Subcutaneous adipose tissue (tissue), 4 donors: ENCODE data around the gene KCNK3. TPM values are rescaled to one million over a fixed set of nuclear protein-coding genes. Genes with fewer than 3 reads are reported as not detected.

Experiments
- small RNA-seq: library from RNA; depleted of rRNA; stranded (forward); fragments of <200 nt; gene quantifications from one replicate; pipeline ENCODE3, GENCODE V24; 2016
- total RNA-seq, 4 donors: library from RNA; depleted of rRNA; stranded (reverse); fragments of >200 nt; gene quantifications; one replicate each; pipeline ENCODE4 v1.1.0, GENCODE V29; 2016
- TF ChIP-seq, protein P1 (sequence below): fragments of 450-650 bp; IDR thresholded peaks from one replicate; pipeline ENCODE4 v1.5.1; 2016; ENCODE audit warnings: low read depth, mild to moderate bottlenecking, control low read depth, antibody characterized with exemption, moderate library complexity

Gene KCNK3
- total RNA-seq, 4 donors from 2014 or later, result 1.8 to 5.7 (median 4.5) TPM

DNA sequence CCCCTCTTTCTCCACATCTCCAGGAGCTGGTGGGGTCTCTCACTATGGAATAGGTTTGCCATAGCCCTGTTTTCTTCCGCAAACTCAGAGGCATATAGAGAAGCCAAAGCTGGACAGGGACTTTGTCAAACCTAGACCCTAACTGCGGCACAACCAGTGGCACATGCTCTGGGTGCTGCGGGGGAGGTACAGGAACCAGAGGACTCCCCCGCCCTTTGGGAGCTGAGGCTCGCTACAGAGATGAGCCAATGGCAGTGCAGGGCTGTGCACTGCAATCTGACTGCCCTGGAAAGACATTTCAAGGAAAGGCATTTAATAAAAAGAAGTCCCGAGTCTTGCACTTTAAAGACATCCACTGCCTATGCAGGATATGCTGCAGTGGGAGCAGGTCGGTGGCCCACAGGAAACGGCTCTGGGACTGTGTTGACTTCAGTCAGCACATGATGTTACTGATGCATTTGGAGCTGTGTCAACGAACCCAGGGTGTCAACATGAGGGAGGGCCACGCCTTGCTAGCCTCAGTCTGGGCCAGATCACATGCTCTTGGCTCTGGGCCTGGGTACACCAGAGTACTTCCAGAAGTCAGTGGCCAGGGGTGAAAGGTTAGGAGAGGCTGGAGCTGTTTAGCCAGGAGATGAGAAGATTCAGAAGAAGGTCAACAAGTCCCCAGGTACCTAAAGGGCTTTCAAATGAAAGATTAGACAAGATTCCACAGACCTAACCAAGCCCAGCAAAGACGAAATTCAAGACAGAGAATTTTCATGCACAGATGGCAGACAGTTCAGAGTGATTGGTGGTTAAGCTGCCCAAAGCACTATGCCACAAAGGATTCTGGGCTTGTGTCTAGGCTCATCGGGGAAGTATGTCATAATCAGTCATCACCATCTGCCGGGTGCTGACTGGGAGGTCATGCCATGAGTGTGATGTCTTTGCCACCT, 79.8 kb downstream of the KCNK3 start:
- TF ChIP-seq, protein P1, sequence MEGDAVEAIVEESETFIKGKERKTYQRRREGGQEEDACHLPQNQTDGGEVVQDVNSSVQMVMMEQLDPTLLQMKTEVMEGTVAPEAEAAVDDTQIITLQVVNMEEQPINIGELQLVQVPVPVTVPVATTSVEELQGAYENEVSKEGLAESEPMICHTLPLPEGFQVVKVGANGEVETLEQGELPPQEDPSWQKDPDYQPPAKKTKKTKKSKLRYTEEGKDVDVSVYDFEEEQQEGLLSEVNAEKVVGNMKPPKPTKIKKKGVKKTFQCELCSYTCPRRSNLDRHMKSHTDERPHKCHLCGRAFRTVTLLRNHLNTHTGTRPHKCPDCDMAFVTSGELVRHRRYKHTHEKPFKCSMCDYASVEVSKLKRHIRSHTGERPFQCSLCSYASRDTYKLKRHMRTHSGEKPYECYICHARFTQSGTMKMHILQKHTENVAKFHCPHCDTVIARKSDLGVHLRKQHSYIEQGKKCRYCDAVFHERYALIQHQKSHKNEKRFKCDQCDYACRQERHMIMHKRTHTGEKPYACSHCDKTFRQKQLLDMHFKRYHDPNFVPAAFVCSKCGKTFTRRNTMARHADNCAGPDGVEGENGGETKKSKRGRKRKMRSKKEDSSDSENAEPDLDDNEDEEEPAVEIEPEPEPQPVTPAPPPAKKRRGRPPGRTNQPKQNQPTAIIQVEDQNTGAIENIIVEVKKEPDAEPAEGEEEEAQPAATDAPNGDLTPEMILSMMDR, result no peak

DNA sequence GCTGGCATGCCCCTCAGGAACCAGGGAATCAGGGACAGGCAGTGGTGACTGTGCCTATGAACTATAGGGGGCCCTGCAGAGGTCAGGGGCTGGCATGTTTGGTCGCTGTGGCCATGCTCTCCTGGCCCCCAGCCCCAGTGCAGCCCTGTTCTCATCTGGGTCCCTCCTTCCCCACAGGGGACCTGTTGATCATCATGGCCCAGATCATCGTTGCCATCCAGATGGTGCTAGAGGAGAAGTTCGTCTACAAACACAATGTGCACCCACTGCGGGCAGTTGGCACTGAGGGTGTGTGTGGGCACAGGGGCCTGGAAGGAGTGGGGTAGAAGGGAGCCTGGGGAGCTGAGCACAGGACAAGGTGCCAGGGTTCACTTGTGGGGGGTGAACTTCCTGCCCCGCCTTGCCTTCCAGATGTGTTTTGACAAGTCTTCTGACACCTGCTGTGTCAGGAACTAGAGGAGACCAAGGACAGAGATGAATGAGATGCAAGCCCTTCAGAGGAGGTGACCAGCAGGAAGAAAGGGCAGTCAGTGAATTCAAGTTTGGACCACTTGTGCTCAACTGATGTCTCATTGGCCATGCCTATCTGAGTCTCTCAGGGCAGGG, 83.8 kb downstream of the KCNK3 start:
- TF ChIP-seq, protein P1, result no peak

DNA sequence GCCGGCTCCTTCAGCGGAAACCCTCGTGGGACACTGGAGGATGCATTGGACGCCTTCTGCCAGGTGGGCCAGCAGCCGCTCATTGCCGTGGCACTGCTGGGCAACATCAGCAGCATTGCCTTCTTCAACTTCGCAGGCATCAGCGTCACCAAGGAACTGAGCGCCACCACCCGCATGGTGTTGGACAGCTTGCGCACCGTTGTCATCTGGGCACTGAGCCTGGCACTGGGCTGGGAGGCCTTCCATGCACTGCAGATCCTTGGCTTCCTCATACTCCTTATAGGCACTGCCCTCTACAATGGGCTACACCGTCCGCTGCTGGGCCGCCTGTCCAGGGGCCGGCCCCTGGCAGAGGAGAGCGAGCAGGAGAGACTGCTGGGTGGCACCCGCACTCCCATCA, 85.6 kb downstream of the KCNK3 start:
- TF ChIP-seq, protein P1, result no peak

- TF ChIP-seq, protein P1, result no peak
Measured at GRCh38 chr2:26778507-26778906, 86.0 kb downstream of the KCNK3 start.

GRCh38 chr2:26780203-26780760, 87.8 kb downstream of the KCNK3 start:
- TF ChIP-seq, protein P1, result no peak

Small RNAs within 50 kb of the gene (small RNA-seq; reads per million reads assigned to genes)
- not detected for gene AC015977.1

Other genes with a start within 250 kb of the KCNK3 start
- gene OTOF, start 214.6 kb upstream of the KCNK3 start, total RNA-seq, result under 1 TPM in 3 of 4 donors, not detected in 1; 0.16 to 0.44 (median 0.17) TPM
- 1 to 10 TPM in 1 of 4 donors, not detected in 3; 1.1 TPM for gene CIB4, start 51.4 kb upstream of the KCNK3 start, total RNA-seq
- gene SLC35F6, start 71.6 kb downstream of the KCNK3 start, total RNA-seq, result 10 to 100 TPM; 49.5 to 63.1 (median 51.7) TPM
- gene CENPA, start 93.3 kb downstream of the KCNK3 start, total RNA-seq, result 1 to 10 TPM in 2 of 4 donors, under 1 TPM in 2; 0.49 to 1.7 (median 0.99) TPM
- not detected for gene DPYSL5, start 155.4 kb downstream of the KCNK3 start, total RNA-seq